ENCODE data around the gene DUSP15. TPM values are rescaled to one million over a fixed set of nuclear protein-coding genes. Genes with fewer than 3 reads are reported as not detected.

The DUSP15 gene
- total and polyA plus RNA-seq, 2 of the 4 experiments (the other 2 are of a cell fraction), result not detected

DNA sequence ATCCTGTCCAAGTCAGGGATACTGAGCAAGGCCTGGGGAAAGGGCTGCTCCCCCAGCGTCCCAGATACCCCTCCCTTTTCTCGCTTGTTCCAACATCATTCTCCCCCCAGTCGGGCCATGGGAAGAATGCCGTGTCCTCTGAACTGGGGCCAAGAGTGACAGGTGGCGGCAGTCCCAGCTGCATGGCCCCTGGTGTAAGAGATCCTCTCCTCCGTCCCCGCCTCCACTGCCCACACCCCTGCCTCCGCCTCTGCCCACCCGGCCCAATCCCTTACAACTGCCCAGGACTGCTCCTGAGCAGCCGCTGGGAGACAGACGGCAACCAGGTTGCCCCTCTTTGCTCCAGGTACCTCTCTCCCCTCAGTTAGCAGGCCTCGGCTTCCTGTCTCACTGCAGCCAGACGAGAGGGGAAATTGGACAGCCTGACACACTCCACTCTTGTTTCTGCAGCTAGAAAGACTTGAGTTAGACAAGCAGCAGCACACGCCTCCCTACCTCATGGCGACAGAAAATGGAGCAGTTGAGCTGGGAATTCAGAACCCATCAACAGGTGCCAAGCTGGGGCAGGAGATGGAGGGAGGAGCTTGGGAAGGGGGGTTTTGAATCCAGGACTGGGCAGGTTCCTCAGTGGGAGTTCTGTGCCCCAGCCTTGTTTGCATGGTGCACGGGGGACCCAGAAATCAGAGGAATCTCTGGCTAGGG is 51.1 kb downstream of the DUSP15 start, which contains the start of gene MYLK2:
Gene MYLK2 (plus strand): TSS at position 274 of the 702 bp plus-strand sequence. CDS start 225 bp downstream, at position 499.
- no peak within 1 kb of the TSS for H2BK5ac ChIP-seq (ENCODE audit: low read depth, low read length, poor library complexity, severe bottlenecking)
- H2AK9ac ChIP-seq (replicated peaks; ENCODE audit: low read depth, low read length, poor library complexity), result peak within 1 kb of the TSS; percentile 71
- no CpG with 5 or more reads among the region's 16 CpGs for WGBS, 2 experiments (ENCODE audit: extremely low coverage in 2 of 2, insufficient read length in 1 of 2)
- ChIA-PET POLR2A (ENCODE audit: unreplicated experiment) (no interaction called here), CTCF (no interaction called here)
- no peak within 1 kb of the TSS for H3K4ac ChIP-seq (ENCODE audit: low read depth, low read length)
- no peaks in the 10 kb centered on the region; a peak in 1 of 4 replicates for H3K79me1 ChIP-seq (ENCODE audit: low read depth in 1 of 2, low read length in 2 of 2)
- no peaks in the 10 kb centered on the region for H4K20me1 ChIP-seq (ENCODE audit: insufficient read depth, low read length)
- dilution Hi-C loops (cut with HindIII; ENCODE audit: low sequenced_read_pairs, unreplicated experiment) (no loop called here), in situ Hi-C loops (cut with MboI; ENCODE audit: low sequenced_read_pairs) (no loop called here), intact Hi-C loops (cut with micrococcal nuclease) (no loop called here)
- no peaks in the 10 kb centered on the region for H3K9me3 ChIP-seq (ENCODE audit: control insufficient read depth, insufficient read depth, low read length)
- no peak within 1 kb of the TSS for H2BK120ac ChIP-seq (ENCODE audit: low read depth, low read length)
- no peak within 1 kb of the TSS for H3K4me3 ChIP-seq (ENCODE audit: insufficient read depth, low read depth, low read length)
- no peak within 1 kb of the TSS for H3K14ac ChIP-seq (replicated peaks; ENCODE audit: low read depth, low read length)
- H3K36me3 ChIP-seq (ENCODE audit: control insufficient read depth, insufficient read depth, low read length), result no peaks in the 10 kb centered on the region
- no peak within 1 kb of the TSS for H4K5ac ChIP-seq (ENCODE audit: low read depth, low read length)
- H2AFZ ChIP-seq (replicated peaks; ENCODE audit: low read length, poor library complexity), result no peak within 1 kb of the TSS
- no peak within 1 kb of the TSS for H2BK20ac ChIP-seq (ENCODE audit: low read depth, low read length)
- no peak within 1 kb of the TSS for H3K4me2 ChIP-seq (ENCODE audit: low read depth, low read length)
- TF ChIP-seq CEBPB (IDR thresholded peaks at IDR 0.05; ENCODE audit: low read depth, low read length), result no peak
- no peak for TF ChIP-seq SMC3 (IDR thresholded peaks at IDR 0.05; ENCODE audit: low read depth, low read length)
- TF ChIP-seq CHD1 (IDR thresholded peaks at IDR 0.05; ENCODE audit: low read depth, low read length), result no peak
- TF ChIP-seq, protein P1, sequence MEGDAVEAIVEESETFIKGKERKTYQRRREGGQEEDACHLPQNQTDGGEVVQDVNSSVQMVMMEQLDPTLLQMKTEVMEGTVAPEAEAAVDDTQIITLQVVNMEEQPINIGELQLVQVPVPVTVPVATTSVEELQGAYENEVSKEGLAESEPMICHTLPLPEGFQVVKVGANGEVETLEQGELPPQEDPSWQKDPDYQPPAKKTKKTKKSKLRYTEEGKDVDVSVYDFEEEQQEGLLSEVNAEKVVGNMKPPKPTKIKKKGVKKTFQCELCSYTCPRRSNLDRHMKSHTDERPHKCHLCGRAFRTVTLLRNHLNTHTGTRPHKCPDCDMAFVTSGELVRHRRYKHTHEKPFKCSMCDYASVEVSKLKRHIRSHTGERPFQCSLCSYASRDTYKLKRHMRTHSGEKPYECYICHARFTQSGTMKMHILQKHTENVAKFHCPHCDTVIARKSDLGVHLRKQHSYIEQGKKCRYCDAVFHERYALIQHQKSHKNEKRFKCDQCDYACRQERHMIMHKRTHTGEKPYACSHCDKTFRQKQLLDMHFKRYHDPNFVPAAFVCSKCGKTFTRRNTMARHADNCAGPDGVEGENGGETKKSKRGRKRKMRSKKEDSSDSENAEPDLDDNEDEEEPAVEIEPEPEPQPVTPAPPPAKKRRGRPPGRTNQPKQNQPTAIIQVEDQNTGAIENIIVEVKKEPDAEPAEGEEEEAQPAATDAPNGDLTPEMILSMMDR (conservative IDR thresholded peaks at IDR 0.05; ENCODE audit: low read depth, low read length), result no peak
- TF ChIP-seq FOS (IDR thresholded peaks at IDR 0.05; ENCODE audit: low read depth, low read length), result no peak
- TF ChIP-seq MAFK (IDR thresholded peaks at IDR 0.05; ENCODE audit: low read depth, low read length), result no peak
- no peak for TF ChIP-seq NFE2L2 (IDR thresholded peaks at IDR 0.05; ENCODE audit: low read depth, low read length)
- no peak for TF ChIP-seq MXI1 (IDR thresholded peaks at IDR 0.05; ENCODE audit: borderline replicate concordance, low read depth, low read length)
- no peak for TF ChIP-seq POLR2A (IDR thresholded peaks at IDR 0.05; ENCODE audit: low read depth, low read length)
- TF ChIP-seq, protein P2, sequence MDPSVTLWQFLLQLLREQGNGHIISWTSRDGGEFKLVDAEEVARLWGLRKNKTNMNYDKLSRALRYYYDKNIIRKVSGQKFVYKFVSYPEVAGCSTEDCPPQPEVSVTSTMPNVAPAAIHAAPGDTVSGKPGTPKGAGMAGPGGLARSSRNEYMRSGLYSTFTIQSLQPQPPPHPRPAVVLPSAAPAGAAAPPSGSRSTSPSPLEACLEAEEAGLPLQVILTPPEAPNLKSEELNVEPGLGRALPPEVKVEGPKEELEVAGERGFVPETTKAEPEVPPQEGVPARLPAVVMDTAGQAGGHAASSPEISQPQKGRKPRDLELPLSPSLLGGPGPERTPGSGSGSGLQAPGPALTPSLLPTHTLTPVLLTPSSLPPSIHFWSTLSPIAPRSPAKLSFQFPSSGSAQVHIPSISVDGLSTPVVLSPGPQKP (IDR thresholded peaks at IDR 0.05; ENCODE audit: borderline replicate concordance, low read depth, low read length), result no peak
- TF ChIP-seq RFX5 (IDR thresholded peaks at IDR 0.05; ENCODE audit: low read depth, low read length), result no peak
- TF ChIP-seq MAZ (IDR thresholded peaks at IDR 0.05; ENCODE audit: borderline replicate concordance, low read depth, low read length), result no peak
- TF ChIP-seq, protein P3, sequence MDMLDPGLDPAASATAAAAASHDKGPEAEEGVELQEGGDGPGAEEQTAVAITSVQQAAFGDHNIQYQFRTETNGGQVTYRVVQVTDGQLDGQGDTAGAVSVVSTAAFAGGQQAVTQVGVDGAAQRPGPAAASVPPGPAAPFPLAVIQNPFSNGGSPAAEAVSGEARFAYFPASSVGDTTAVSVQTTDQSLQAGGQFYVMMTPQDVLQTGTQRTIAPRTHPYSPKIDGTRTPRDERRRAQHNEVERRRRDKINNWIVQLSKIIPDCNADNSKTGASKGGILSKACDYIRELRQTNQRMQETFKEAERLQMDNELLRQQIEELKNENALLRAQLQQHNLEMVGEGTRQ (IDR thresholded peaks at IDR 0.05; ENCODE audit: low read depth, low read length), result no peak
- no peak within 1 kb of the TSS for H2BK15ac ChIP-seq (ENCODE audit: low read depth, low read length)
- ATAC-seq (ENCODE audit: low read depth) (no peak), DNase-seq (no peak)
- H3K9me1 ChIP-seq (ENCODE audit: insufficient read depth, low read length), result no peaks in the 10 kb centered on the region; the same call in 1 of the 2 replicates
- no peak within 1 kb of the TSS for H4K8ac ChIP-seq (ENCODE audit: low read depth in 2 of 2, low read length in 2 of 2)
- peaks cover 2% of the 10 kb centered on the region; the same call in 1 of the 2 replicates for H3K4me1 ChIP-seq (ENCODE audit: control insufficient read depth, insufficient read depth, low read length)
- H3K23ac ChIP-seq (ENCODE audit: low read depth, low read length), result no peak within 1 kb of the TSS
- H4K91ac ChIP-seq (ENCODE audit: insufficient read depth, low read depth, low read length), result no peak within 1 kb of the TSS
- H3K9ac ChIP-seq (ENCODE audit: low read depth, low read length), result no peak within 1 kb of the TSS
- no peaks in the 10 kb centered on the region for H3K27me3 ChIP-seq (ENCODE audit: control insufficient read depth, insufficient read depth, low read length)
- H3K18ac ChIP-seq (ENCODE audit: low read depth, low read length), result no peak within 1 kb of the TSS
- no peak within 1 kb of the TSS for H3K27ac ChIP-seq (ENCODE audit: insufficient read depth, low read length)
- no peak within 1 kb of the TSS for H3K56ac ChIP-seq (ENCODE audit: extremely low read depth, insufficient read depth, low read length)
- no TSS peak for BruUV-seq (replicated peaks)
- no peak within 1 kb of the TSS for H2AK5ac ChIP-seq (ENCODE audit: low read depth, low read length)
